Stimulated activated CD8-positive, alpha-beta memory T cell treated with anti-CD3 and anti-CD28 coated beads, Interleukin-12 subunit alpha, Interleukin-12 subunit beta, amount 100 ng/mL, for 1 hour (primary cell): ENCODE data around the gene TBC1D20.

Source experiments
- DNase-seq: peaks from one replicate; pipeline ENCODE4 v3.0.0-alpha.2; 2020; ENCODE audit warnings: low read depth

Gene TBC1D20

DNA sequence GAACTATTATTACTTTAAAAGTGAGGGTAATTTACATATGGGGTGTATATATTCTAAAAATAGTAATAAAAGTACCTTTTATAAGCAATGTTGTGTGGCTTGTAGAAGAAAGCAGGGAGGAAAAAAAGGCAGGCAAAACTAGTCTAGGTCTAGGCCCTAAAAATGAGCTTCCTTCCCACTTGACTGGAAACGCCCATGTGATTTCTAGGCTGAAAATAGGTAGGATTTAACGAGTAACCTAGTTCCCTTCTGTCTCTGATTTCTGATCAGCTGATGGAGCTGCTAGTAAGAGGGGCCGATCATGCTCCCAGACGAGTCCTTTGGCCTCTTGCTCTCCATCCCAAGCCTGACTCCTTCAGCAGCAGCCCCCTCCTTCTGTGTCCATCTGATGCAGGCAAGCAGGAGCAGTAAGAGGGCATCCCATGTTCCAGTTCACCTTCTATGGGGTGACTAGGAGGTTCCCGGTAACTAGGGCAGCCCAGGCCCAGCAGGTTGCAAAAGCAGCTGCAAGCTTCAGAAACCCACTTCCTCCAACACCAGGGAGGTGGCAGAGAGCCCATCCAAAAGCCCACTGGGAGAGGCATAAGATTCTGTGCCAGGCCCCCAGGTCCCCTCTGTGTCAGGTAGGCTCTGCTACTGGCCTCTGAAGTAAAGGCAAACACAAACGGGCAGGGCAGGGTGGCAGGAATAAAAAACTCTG is 24.4 kb downstream of the TBC1D20 start:
- DNase-seq: no peak

DNA sequence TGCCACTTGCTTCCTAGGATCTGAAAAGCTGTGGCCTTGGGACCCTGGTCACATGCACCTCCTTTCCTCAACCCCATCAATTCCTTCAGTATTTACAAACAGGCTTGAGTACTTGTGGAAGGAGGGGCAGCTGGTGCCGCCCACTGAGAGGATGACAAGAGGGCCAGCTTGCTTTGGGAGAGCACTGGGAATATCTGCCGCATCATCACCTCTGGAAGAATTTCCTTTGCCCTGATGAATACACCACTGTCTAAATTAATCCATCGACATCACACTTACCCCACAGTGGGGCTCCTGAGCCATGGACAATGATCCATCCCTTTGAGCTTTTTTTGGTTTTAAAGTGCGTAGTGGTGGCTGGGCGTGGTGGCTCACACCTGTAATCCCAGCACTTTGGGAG is 25.9 kb downstream of the TBC1D20 start:
- no peak for DNase-seq

- no peak for DNase-seq
Observed at GRCh38 chr20:435558-435957, 26.8 kb downstream of the TBC1D20 start.

- DNase-seq: no peak
Observed at GRCh38 chr20:434661-435419, 27.5 kb downstream of the TBC1D20 start.

GRCh38 chr20:434221-434620 is 28.1 kb downstream of the TBC1D20 start:
- DNase-seq: no peak

- DNase-seq: peak; percentile 33
Observed at GRCh38 chr20:433300-433975, 28.9 kb downstream of the TBC1D20 start.

DNA sequence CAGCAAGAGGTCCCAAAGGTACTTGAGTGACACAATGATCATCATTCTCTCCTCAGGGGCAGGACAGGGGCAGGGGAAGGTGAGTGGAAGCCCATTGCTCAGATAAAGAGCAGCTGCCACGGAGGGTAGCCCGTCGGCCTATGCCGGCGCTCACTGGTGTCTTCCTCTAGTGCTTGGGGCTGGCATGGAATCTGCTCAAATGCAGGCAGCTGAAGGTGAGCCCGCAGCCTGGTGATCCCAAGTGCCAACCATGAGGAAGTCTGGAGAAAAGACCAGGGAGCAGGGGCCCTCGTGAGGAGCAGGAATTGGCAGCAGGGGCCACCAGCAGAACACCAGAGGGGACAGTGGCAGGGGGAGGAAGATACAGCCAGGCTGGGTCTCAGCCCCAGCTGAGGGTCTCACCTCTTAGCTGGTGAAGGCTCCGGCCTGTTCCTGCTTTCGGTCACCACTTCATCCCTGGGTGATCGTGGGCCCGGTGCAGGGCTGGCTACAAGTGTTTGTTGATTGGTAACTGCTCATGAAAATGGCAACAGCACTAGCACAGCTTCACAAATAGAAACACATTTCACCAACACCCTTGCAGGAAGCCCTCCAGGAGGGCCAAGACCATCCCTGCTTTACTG is 29.5 kb downstream of the TBC1D20 start:
- no peak for DNase-seq

- DNase-seq: no peak
Observed at GRCh38 chr20:432208-432607, 30.1 kb downstream of the TBC1D20 start.

DNA sequence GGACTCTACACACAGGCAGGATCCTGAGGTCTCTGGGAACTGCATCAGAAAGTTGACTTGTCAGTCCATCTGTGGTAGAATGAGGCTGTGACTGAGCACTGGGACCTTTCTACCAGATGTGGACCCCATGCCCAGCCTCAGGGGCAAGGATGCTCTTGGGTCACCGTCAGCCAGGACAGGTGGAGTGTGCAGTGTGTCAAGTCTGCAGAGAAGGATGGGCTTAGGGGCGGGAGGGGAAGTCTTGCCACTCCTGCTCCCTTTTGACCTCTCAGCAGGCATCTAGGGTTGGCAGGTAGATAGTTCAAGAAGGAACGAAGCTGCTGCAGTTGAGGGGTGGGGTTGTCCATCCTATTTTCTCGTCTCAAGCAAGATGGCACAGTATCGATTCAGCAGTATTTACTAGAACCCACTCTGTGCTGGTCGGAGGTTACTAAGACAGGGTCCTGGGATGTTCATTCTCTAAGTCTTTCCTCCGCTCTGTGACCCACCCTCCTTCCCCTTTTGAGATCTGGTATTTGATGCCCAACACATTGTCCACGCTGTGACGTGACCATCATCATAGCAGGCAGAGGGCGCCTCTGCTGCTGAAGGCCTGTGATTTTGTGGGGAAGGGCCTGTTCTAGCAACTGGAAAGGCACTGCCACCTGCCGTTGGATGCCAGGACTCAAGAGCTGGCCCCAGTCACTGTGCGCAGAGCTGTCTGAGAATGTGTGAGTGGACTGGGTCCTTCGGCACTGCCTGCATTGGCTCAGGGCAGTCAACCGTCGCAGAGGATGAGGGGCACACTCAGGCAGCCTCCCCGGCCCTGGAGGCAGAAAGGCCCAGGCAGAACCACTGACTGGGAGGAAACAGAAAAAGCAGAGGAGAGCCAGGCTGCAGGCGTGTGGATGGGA is 31.1 kb downstream of the TBC1D20 start:
- no peak for DNase-seq

DNA sequence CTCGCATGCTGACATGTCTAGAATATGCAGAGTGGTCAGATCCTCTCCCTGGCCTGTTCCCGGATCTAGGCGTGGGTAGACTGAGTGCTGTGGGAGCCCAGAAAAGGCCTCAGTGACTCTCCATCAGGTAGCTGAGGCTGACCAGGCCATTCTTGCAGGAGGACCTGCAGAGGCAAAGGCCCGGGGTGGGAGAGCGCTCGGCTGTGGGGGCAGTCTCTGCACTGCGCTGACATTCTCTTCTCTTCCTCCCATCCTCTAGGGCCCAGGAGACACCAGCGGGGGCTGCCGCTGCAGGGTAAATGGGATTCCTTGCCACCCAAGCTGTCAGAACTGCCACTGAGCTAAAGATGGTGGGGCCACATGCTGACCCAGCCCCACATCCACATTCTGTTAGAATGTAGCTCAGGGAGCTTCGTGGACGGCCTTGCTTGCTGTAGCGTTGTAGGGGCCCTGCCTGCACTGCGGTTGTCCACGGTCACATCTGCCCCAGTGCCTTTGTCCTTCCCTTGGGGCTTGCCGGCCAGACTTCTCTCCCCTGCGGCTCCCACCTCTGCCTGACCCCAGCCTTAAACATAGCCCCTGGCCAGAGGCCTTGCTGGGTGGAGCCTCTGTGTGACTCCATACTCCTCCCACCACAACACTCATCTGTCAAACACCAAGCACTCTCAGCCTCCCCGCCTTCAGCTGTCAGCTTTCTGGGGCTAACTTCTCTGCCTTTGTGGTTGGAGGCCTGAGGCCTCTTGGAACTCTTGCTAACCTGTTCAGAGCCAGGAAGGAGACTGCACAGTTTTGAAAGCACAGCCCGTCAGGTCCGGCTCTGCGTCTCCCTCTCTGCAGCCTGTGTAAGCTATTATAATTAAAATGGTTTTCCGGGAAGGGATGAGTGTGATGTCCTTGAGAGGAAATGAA is 32.0 kb downstream of the TBC1D20 start:
- no peak for DNase-seq

DNA sequence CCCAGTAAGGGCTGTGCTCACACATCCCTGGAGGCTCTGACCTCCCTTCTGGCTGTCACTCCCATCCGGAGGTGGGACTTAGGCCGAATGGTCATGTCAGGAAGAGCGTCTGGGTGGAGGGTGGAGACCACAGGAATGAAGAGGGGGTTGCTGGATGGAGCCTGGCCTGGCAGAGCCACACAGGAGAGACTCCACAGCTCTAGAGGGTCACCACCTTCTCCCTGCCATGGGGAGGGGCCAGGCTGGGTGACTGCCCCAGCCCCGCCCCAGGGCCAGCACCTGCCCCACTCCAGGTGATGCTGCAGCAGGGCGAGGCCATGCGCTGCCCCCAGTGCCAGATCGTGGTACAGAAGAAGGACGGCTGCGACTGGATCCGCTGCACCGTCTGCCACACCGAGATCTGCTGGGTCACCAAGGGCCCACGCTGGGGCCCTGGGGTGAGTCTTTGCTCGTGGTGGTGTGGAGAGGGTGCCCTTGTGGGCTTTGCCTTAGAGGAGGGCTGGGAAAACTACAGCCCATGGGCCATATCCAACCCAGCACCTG is 33.6 kb downstream of the TBC1D20 start:
- DNase-seq: no peak

GRCh38 chr20:427849-428657 is 34.3 kb downstream of the TBC1D20 start:
- no peak for DNase-seq

- DNase-seq: no peak
Observed at GRCh38 chr20:427401-427800, 34.9 kb downstream of the TBC1D20 start.

- no peak for DNase-seq
Observed at GRCh38 chr20:426566-426965, 35.8 kb downstream of the TBC1D20 start.

GRCh38 chr20:421685-422250 is 40.6 kb downstream of the TBC1D20 start:
- no peak for DNase-seq

- DNase-seq: no peak
Observed at GRCh38 chr20:420721-421574, 41.4 kb downstream of the TBC1D20 start.

GRCh38 chr20:420166-420620 is 42.1 kb downstream of the TBC1D20 start:
- DNase-seq: no peak
